ENCODE results near the gene FOSL1. TPM values are rescaled to one million over a fixed set of nuclear protein-coding genes. Genes with fewer than 3 reads are reported as not detected.

FOSL1 gene
- total and polyA plus RNA-seq, 2 donors (not counting 1 experiment from before 2014, with no cell fraction given): 2.3 TPM; not detected in 1

- no peaks in the 10 kb centered on the region for H3K9me3 Mint-ChIP-seq (ENCODE audit: insufficient read depth)
- TF ChIP-seq CTCF (IDR thresholded peaks at IDR 0.05): no peak
- TF ChIP-seq EZH2 (IDR thresholded peaks at IDR 0.05; ENCODE audit: borderline replicate concordance, insufficient read depth, low read depth, low read length, poor library complexity, severe bottlenecking): no peak
- no peak overlapping the region for H3K4me2 ChIP-seq (replicated peaks; ENCODE audit: low read depth, low read length, poor library complexity, severe bottlenecking)
- no peak for ATAC-seq (ENCODE audit: low read depth)
- CTCF ChIA-PET: interaction anchor here (2.8 kb wide), 1 partner anchor 8 kb away, joined by 15 read pairs; the partner anchor contains the start of gene MUS81
- peak overlapping the region; percentile 51 for H3K27ac Mint-ChIP-seq
- intact Hi-C loops (cut with micrococcal nuclease): no loop called here
- H3K9me3 ChIP-seq (ENCODE audit: control extremely low read depth in 1 of 3, control insufficient read depth in 2 of 3, insufficient read depth in 1 of 3, low read length in 2 of 3): peaks cover 0 to 15% (median 0%) of the 10 kb centered on the region in 3 donors
- no peaks in the 10 kb centered on the region for H3K27me3 ChIP-seq (replicated peaks in 1 of 4; ENCODE audit: control extremely low read depth in 1 of 4, control insufficient read depth in 3 of 4, insufficient read depth in 4 of 4, low read length in 3 of 4)
- no peak overlapping the region for H3K4me3 Mint-ChIP-seq
- H3K4me1 ChIP-seq (ENCODE audit: control insufficient read depth in 2 of 2, insufficient read depth in 2 of 2, low read length in 2 of 2): peaks cover 11 to 22% of the 10 kb centered on the region in 2 donors
- no peak overlapping the region for H2AFZ ChIP-seq (ENCODE audit: insufficient read depth, low read depth, low read length, poor library complexity, severe bottlenecking)
- peak; percentile 19 for DNase-seq
- H3K9ac ChIP-seq (ENCODE audit: low read length): no peak overlapping the region
- POLR2A ChIA-PET: no interaction called here
- H3K36me3 ChIP-seq (replicated peaks in 1 of 2; ENCODE audit: control extremely low read depth in 1 of 2, control insufficient read depth in 1 of 2, extremely low read depth in 1 of 2, insufficient read depth in 2 of 2, low read length in 1 of 2): peaks cover 0 to 62% of the 10 kb centered on the region in 2 experiments
- H3K79me2 ChIP-seq (ENCODE audit: control insufficient read depth, insufficient read depth, low read length): peaks cover 38% of the 10 kb centered on the region
- no peak overlapping the region for H3K4me3 ChIP-seq (ENCODE audit: control extremely low read depth in 1 of 5, extremely low read depth in 1 of 5, insufficient read depth in 1 of 5, low read depth in 2 of 5, low read length in 4 of 5)
- H3K27ac ChIP-seq (ENCODE audit: low read length in 2 of 2): no peak overlapping the region
- H3K4me1 Mint-ChIP-seq: peaks cover 32% of the 10 kb centered on the region
- H4K20me1 ChIP-seq (ENCODE audit: control insufficient read depth, insufficient read depth, low read length, poor library complexity, severe bottlenecking): peaks cover 66% of the 10 kb centered on the region
- 95% methylated on average over 10 of the region's 10 CpGs for WGBS (ENCODE audit: insufficient coverage)
- no peaks in the 10 kb centered on the region for H3K27me3 Mint-ChIP-seq
Observed at GRCh38 chr11:65851811-65852507, 48.2 kb downstream of the FOSL1 start.

GRCh38 chr11:65851083-65851579 is 49.1 kb downstream of the FOSL1 start:
- intact Hi-C loops (cut with micrococcal nuclease): no loop called here
- peaks cover 29% of the 10 kb centered on the region for H3K79me2 ChIP-seq (ENCODE audit: control insufficient read depth, insufficient read depth, low read length)
- H4K20me1 ChIP-seq (ENCODE audit: control insufficient read depth, insufficient read depth, low read length, poor library complexity, severe bottlenecking): peaks cover 57% of the 10 kb centered on the region
- ChIA-PET POLR2A (interaction anchor here (0.6 kb wide), 2 partner anchors 7 to 117 kb away, joined by 3 to 8 read pairs; no protein-coding TSS in a partner anchor), CTCF (interaction anchor here (2.8 kb wide), 1 partner anchor 9 kb away, joined by 15 read pairs; the partner anchor contains the start of gene MUS81)
- 95% methylated on average over 12 of the region's 14 CpGs for WGBS (ENCODE audit: insufficient coverage)
- peaks cover 6 to 15% of the 10 kb centered on the region in 2 donors for H3K4me1 ChIP-seq (ENCODE audit: control insufficient read depth in 2 of 2, insufficient read depth in 2 of 2, low read length in 2 of 2)
- H3K27me3 ChIP-seq (replicated peaks in 1 of 4; ENCODE audit: control extremely low read depth in 1 of 4, control insufficient read depth in 3 of 4, insufficient read depth in 4 of 4, low read length in 3 of 4): no peaks in the 10 kb centered on the region
- Mint-ChIP-seq H3K27ac (no peak overlapping the region), H3K4me3 (no peak overlapping the region), H3K9me3 (ENCODE audit: insufficient read depth) (no peaks in the 10 kb centered on the region), H3K4me1 (peaks cover 24% of the 10 kb centered on the region), H3K27me3 (no peaks in the 10 kb centered on the region)
- ATAC-seq (ENCODE audit: low read depth) (peak; percentile 24), DNase-seq (no peak)
- H3K9me3 ChIP-seq (ENCODE audit: control extremely low read depth in 1 of 3, control insufficient read depth in 2 of 3, insufficient read depth in 1 of 3, low read length in 2 of 3): peaks cover 0 to 15% (median 0%) of the 10 kb centered on the region in 3 donors
- H2AFZ ChIP-seq (ENCODE audit: insufficient read depth, low read depth, low read length, poor library complexity, severe bottlenecking): no peak overlapping the region
- H3K4me3 ChIP-seq (ENCODE audit: control extremely low read depth in 1 of 5, extremely low read depth in 1 of 5, insufficient read depth in 1 of 5, low read depth in 2 of 5, low read length in 4 of 5): no peak overlapping the region
- no peak overlapping the region for H3K9ac ChIP-seq (ENCODE audit: low read length)
- no peak for TF ChIP-seq EZH2 (IDR thresholded peaks at IDR 0.05; ENCODE audit: borderline replicate concordance, insufficient read depth, low read depth, low read length, poor library complexity, severe bottlenecking)
- peak; percentile 47 for TF ChIP-seq CTCF (IDR thresholded peaks at IDR 0.05)
- no peak overlapping the region for H3K4me2 ChIP-seq (replicated peaks; ENCODE audit: low read depth, low read length, poor library complexity, severe bottlenecking)
- H3K27ac ChIP-seq (ENCODE audit: low read length in 2 of 2): no peak overlapping the region
- peaks cover 0 to 58% of the 10 kb centered on the region in 2 experiments for H3K36me3 ChIP-seq (replicated peaks in 1 of 2; ENCODE audit: control extremely low read depth in 1 of 2, control insufficient read depth in 1 of 2, extremely low read depth in 1 of 2, insufficient read depth in 2 of 2, low read length in 1 of 2)
